ENCODE measurements around the gene SPACA6.

DNA sequence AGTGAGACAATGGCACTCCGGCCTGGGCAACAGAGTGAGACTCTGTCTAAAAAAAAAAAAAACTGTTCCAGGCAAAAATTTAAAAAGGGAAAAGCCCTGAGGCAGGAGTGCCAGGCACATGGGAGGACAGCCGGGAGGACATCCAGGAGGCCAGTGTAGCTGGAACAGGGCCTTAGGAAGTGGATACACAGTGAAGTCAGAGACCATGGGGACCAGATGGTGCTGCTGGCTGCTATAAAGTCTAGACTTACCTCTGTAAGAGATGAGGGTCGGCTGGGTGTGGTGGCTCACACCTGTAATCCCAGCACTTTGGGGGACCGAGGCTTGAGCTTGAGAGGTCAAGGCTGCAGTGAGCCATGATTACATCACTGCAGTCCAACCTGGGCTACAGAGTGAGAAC lies 15.7 kb downstream of the SPACA6 start:
- TF ChIP-seq POLR2A (IDR thresholded peaks at IDR 0.05) (no peak), CTCF (IDR thresholded peaks at IDR 0.05) (no peak)

Measured in prostate gland (tissue), 2 donors.